GM12878 (cell line): ENCODE measurements around the gene LY9. TPM values are rescaled to one million over a fixed set of nuclear protein-coding genes. Genes with fewer than 3 reads are reported as not detected.

Experiments used
- ATAC-seq: fragments of 200-7000 bp; cut with Tn5 transposase; 3 replicates; pipeline ENCODE4 v1.9.1; 2020; ENCODE audit warnings: mild to moderate bottlenecking, moderate library complexity
- BruUV-seq: library from RNA; stranded (reverse); fragments of 400-500 nt; replicated peaks from 2 replicates; lab custom pipeline; 2021; lab: Mats Ljungman, UMichigan
- CTCF ChIA-PET: fragments of 300-600 bp; sonication (Branson Sonifier 250); formaldehyde crosslinking; extraction: SDS; loops from one replicate; lab custom pipeline; 2021; ENCODE audit warnings: inconsistent platforms; lab: Yijun Ruan, JAX
- POLR2A ChIA-PET: fragments of 350-600 bp; formaldehyde crosslinking; extraction: SDS; loops from one replicate; lab custom pipeline; 2021; ENCODE audit warnings: inconsistent platforms; lab: Charles Lee
- RAD21 ChIA-PET: fragments of 300-600 bp; sonication (Branson Sonifier 250); formaldehyde crosslinking; loops from one replicate; lab custom pipeline; 2023; ENCODE audit warnings: antibody characterized with exemption; ENCODE audit not compliant: unreplicated experiment; lab: Charles Lee
- SMC1A ChIA-PET: fragments of 300-600 bp; sonication (Branson Sonifier 250); formaldehyde crosslinking; loops from one replicate; lab custom pipeline; 2023; ENCODE audit not compliant: unreplicated experiment, uncharacterized antibody; lab: Charles Lee
- DNase-seq: peaks from one replicate; pipeline ENCODE4 v3.0.0-alpha.2; 2011; ENCODE audit warnings: low read depth, low spot score
- FAIRE-seq: peaks from 3 replicates; lab custom pipeline; 2011; peaks lifted over from hg19 to GRCh38; lab: Jason Lieb, UNC
- H2AFZ ChIP-seq: 2 replicates; pipeline ENCODE4 v1.6.0; 2011; ENCODE audit warnings: low read depth, low read length, control low read depth; ENCODE audit not compliant: control insufficient read depth
- H3K27ac ChIP-seq: 2 replicates; pipeline ENCODE4 v1.5.1; 2011; ENCODE audit warnings: control low read depth; ENCODE audit not compliant: control insufficient read depth, insufficient read depth
- H3K27me3 ChIP-seq, 2 experiments: replicated peaks in 1 of 2; 2 replicates each; pipeline versions ENCODE4 v1.6.0 to v1.6.1; 2011; ENCODE audit warnings: low read length in 1 of 2; ENCODE audit not compliant: control insufficient read depth in 2 of 2, insufficient read depth in 2 of 2
- H3K36me3 ChIP-seq, 2 experiments: 2 replicates each; pipeline ENCODE4 v1.5.1; 2011; ENCODE audit warnings: low read length in 1 of 2; ENCODE audit not compliant: control insufficient read depth in 2 of 2, insufficient read depth in 2 of 2
- H3K4me1 ChIP-seq: 2 replicates; pipeline ENCODE4 v1.6.1; 2011; ENCODE audit warnings: mild to moderate bottlenecking, low read length, moderate library complexity, mixed read lengths; ENCODE audit not compliant: control insufficient read depth, insufficient read depth
- H3K4me2 ChIP-seq: 2 replicates; pipeline ENCODE4 v1.6.0; 2011; ENCODE audit warnings: control low read depth; ENCODE audit not compliant: control insufficient read depth, insufficient read depth
- H3K4me3 ChIP-seq: fragments of 200-600 bp; sonication (generic); 2 replicates; pipeline ENCODE4 v1.5.1; 2016
- H3K79me2 ChIP-seq: 2 replicates; pipeline ENCODE4 v1.6.0; 2011; ENCODE audit warnings: low read length; ENCODE audit not compliant: control insufficient read depth, insufficient read depth
- H3K9ac ChIP-seq: 2 replicates; pipeline ENCODE4 v1.8.0; 2011; ENCODE audit warnings: low read length, control low read depth, mixed read lengths; ENCODE audit not compliant: control insufficient read depth, insufficient read depth
- H3K9me3 ChIP-seq: replicated peaks from 3 replicates; pipeline ENCODE4 v1.5.1; 2011; ENCODE audit warnings: mild to moderate bottlenecking, low read length; ENCODE audit not compliant: control insufficient read depth, insufficient read depth
- H4K20me1 ChIP-seq: 2 replicates; pipeline ENCODE4 v1.6.0; 2011; ENCODE audit not compliant: control insufficient read depth, insufficient read depth
- BMI1 ChIP-seq: fragments of 450-650 bp; IDR thresholded peaks from 2 replicates; pipeline ENCODE4 v1.6.1; 2016; ENCODE audit warnings: mild to moderate bottlenecking, moderate library complexity, borderline replicate concordance
- CEBPB ChIP-seq, 2 experiments: fragments of 150-350 bp in 1 of 2; IDR thresholded peaks; 2 replicates each; pipeline ENCODE4 v1.6.1; 2012 to 2014; ENCODE audit warnings: low read depth in 2 of 2, low read length in 2 of 2, borderline replicate concordance in 1 of 2, inconsistent platforms in 1 of 2
- CEBPZ ChIP-seq: fragments of 150-350 bp; IDR thresholded peaks from 2 replicates; pipeline ENCODE4 v1.6.1; 2016; ENCODE audit warnings: low read depth, low read length
- MYB ChIP-seq: fragments of 150-350 bp; IDR thresholded peaks from 2 replicates; pipeline ENCODE4 v1.6.1; 2014; ENCODE audit warnings: mild to moderate bottlenecking, low read depth, low read length, borderline replicate concordance
- NFIC ChIP-seq: IDR thresholded peaks from 2 replicates; pipeline ENCODE4 v1.6.1; 2012; ENCODE audit warnings: low read depth, mild to moderate bottlenecking, inconsistent platforms, low read length, moderate library complexity
- NR2C2 ChIP-seq: IDR thresholded peaks from 2 replicates; pipeline ENCODE4 v1.6.1; 2011; ENCODE audit warnings: borderline replicate concordance, low read depth; ENCODE audit not compliant: control insufficient read depth, insufficient read length
- PML ChIP-seq: IDR thresholded peaks from 2 replicates; pipeline ENCODE4 v1.6.1; 2012; ENCODE audit warnings: low read length, inconsistent platforms
- TCF12 ChIP-seq: IDR thresholded peaks from 2 replicates; pipeline ENCODE4 v1.6.1; 2011; ENCODE audit warnings: low read depth, mild to moderate bottlenecking, low read length
- TCF7 ChIP-seq: IDR thresholded peaks from 2 replicates; pipeline ENCODE4 v1.6.1; 2014; ENCODE audit warnings: antibody characterized with exemption, borderline replicate concordance
- YBX1 ChIP-seq: fragments of 450-650 bp; IDR thresholded peaks from 2 replicates; pipeline ENCODE4 v1.6.1; 2016; ENCODE audit warnings: antibody characterized with exemption
- ZBTB4 ChIP-seq: fragments of 450-650 bp; formaldehyde crosslinking; IDR thresholded peaks from 2 replicates; pipeline ENCODE4 v1.4.0; 2022; ENCODE audit warnings: mild to moderate bottlenecking, moderate library complexity
- WGBS: methylation state at CpG from one replicate; pipeline ENCODE4 v1.1.6; 2016; ENCODE audit warnings: low lambda C conversion rate; ENCODE audit not compliant: insufficient replicate concordance, insufficient coverage; ENCODE audit errors: missing lambda C conversion rate; 5-methylcytosine and 5-hydroxymethylcytosine counted together
- in situ Hi-C: fragments of 300-500 bp; cut with MboI; formaldehyde crosslinking; loops from 9 replicates; pipeline ENCODE4 v1.14.3; 2018; ENCODE audit warnings: mixed read lengths
- intact Hi-C: fragments of 100-400 bp; cut with micrococcal nuclease; formaldehyde crosslinking; loops from one replicate; pipeline ENCODE4 v1.14.2; 2022; ENCODE audit not compliant: unreplicated experiment
- polyA plus RNA-seq, 11 experiments: library from polyadenylated mRNA; depleted of rRNA in 4 of 11; unstranded in 6 of 11; stranded (reverse) in 5 of 11; fragments of >200 nt; fragmentation: Nextera tagmentation in 4 of 11; fragmentation: Illumina TruSeq in 1 of 11; extraction: Ambion mirVana in 4 of 11; extraction: Trizol in 1 of 11; gene quantifications; 1 replicate in 1 of 11; 2 replicates in 10 of 11; pipeline versions ENCODE4 v1.2.1 to v1.2.3, GENCODE V29; 2011 to 2016; ENCODE audit warnings: inconsistent platforms in 2 of 11, missing spikeins in 2 of 11, low read depth in 1 of 11
- total RNA-seq, 4 experiments: library from RNA; depleted of rRNA in 3 of 4; stranded (reverse); fragments of >200 nt in 3 of 4; fragmentation: Illumina TruSeq in 1 of 4; extraction: Trizol in 1 of 4; gene quantifications; 2 replicates each; pipeline versions ENCODE4 v1.2.1 to v1.2.3, GENCODE V29; 2013 to 2021
- TF ChIP-seq, protein P1 (sequence below): fragments of 450-650 bp; conservative IDR thresholded peaks from 2 replicates; pipeline ENCODE4 v1.6.1; 2017; ENCODE audit warnings: mild to moderate bottlenecking, moderate library complexity

LY9 gene
- total and polyA plus RNA-seq, 10 of the 15 experiments (the other 5 are each of a cell fraction or from before 2014, with no cell fraction given) = 2.7 to 12.5 (median 9.0) TPM

DNA sequence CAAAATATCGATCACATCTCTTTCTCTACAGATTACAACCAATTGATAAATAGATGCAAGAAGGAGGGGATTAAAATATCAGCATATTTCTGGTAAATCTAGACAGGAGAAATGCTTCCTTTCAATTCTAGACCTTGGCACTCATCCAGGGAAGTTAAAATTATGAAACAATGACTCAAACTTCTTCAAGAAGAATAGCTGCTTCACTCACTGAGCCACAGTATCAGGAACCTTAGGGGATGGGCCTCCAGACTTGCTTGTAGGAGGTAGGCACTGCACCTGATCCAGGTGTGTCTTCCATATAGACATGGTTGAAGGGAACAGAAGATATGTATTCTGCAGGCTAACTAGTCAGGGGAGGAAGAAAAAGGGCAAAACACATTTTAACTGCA lies 47.1 kb upstream of the LY9 start:
- POLR2A ChIA-PET = interaction anchor here (0.8 to 1.6 kb wide), 2 partner anchors 16 to 29 kb away, joined by 3 read pairs; no protein-coding TSS in a partner anchor
- in situ Hi-C loops = no loop called here
- 96% methylated on average over 1 of the region's 1 CpG for WGBS
- TF ChIP-seq, protein P1, sequence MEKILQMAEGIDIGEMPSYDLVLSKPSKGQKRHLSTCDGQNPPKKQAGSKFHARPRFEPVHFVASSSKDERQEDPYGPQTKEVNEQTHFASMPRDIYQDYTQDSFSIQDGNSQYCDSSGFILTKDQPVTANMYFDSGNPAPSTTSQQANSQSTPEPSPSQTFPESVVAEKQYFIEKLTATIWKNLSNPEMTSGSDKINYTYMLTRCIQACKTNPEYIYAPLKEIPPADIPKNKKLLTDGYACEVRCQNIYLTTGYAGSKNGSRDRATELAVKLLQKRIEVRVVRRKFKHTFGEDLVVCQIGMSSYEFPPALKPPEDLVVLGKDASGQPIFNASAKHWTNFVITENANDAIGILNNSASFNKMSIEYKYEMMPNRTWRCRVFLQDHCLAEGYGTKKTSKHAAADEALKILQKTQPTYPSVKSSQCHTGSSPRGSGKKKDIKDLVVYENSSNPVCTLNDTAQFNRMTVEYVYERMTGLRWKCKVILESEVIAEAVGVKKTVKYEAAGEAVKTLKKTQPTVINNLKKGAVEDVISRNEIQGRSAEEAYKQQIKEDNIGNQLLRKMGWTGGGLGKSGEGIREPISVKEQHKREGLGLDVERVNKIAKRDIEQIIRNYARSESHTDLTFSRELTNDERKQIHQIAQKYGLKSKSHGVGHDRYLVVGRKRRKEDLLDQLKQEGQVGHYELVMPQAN = no peak
- TF ChIP-seq NR2C2 = no peak
- no peak for TF ChIP-seq TCF12
- no peak for TF ChIP-seq MYB
- TF ChIP-seq CEBPZ = no peak
- no peak for TF ChIP-seq CEBPB (IDR thresholded peaks at IDR 0.05; ENCODE audit: borderline replicate concordance in 1 of 2, low read depth in 2 of 2, low read length in 2 of 2)
- TF ChIP-seq TCF7 = no peak
- TF ChIP-seq YBX1 = no peak
- no peak for TF ChIP-seq PML
- TF ChIP-seq NFIC = no peak
- no peak for TF ChIP-seq ZBTB4 (CRISPR knock-in tag)
- TF ChIP-seq BMI1 = no peak

More for the DNA sequence above, 47.1 kb upstream of the LY9 start:
- no peak overlapping the region for H2AFZ ChIP-seq
- no peaks in the 10 kb centered on the region for H4K20me1 ChIP-seq
- H3K79me2 ChIP-seq = peaks cover 55% of the 10 kb centered on the region
- H3K4me3 ChIP-seq = no peak overlapping the region
- FAIRE-seq = no peak
- ChIA-PET RAD21 (interaction anchor here (0.8 to 4.7 kb wide), 4 partner anchors 10 to 203 kb away, joined by 3 to 48 read pairs (median 4); partner anchors contain the start of gene SLAMF7), SMC1A (interaction anchor here (0.8 to 15.1 kb wide), 10 partner anchors 10 to 205 kb away, joined by 3 to 447 read pairs (median 4); partner anchors contain the start of gene SLAMF7), CTCF (interaction anchor here (0.5 to 13.0 kb wide), 13 partner anchors 10 to 203 kb away, joined by 3 to 234 read pairs (median 6); partner anchors contain the start of gene SLAMF7)
- intact Hi-C loops = no loop called here
- H3K36me3 ChIP-seq = peaks cover 24 to 40% of the 10 kb centered on the region in 2 experiments
- H3K27ac ChIP-seq = no peak overlapping the region
- DNase-seq = no peak
- no peak for ATAC-seq
- peaks cover 45% of the 10 kb centered on the region for H3K4me1 ChIP-seq
- H3K4me2 ChIP-seq = no peak overlapping the region
- no peaks in the 10 kb centered on the region for H3K9me3 ChIP-seq
- BruUV-seq = no TSS peak
- H3K9ac ChIP-seq = no peak overlapping the region
- no peaks in the 10 kb centered on the region for H3K27me3 ChIP-seq
